ENCODE data around the gene CTNS.

CTNS gene

GRCh38 chr17:3695129-3695722 is 58.7 kb downstream of the CTNS start:
- peak; percentile 75 for TF ChIP-seq ZBTB7A (IDR thresholded peaks at IDR 0.05; ENCODE audit: low read depth)
- TF ChIP-seq EGR1 (IDR thresholded peaks at IDR 0.05): no peak
- no peak for TF ChIP-seq CEBPB (IDR thresholded peaks at IDR 0.05)

GRCh38 chr17:3695723-3696411 is 59.3 kb downstream of the CTNS start, which contains the start of gene P2RX5:
P2RX5 (minus strand) TSS chr17:3696155; CDS start chr17:3696005, 150 bp downstream.
- TF ChIP-seq USF1 (IDR thresholded peaks at IDR 0.05): peak; percentile 15; the same call in 1 of the 2 replicates
- peak; percentile 66 for TF ChIP-seq TEAD4 (IDR thresholded peaks at IDR 0.05)
- TF ChIP-seq REST (IDR thresholded peaks at IDR 0.05; ENCODE audit: low read depth): peak; percentile 88
- TF ChIP-seq MAX (IDR thresholded peaks at IDR 0.05): peak; percentile 85; the same call in 1 of the 2 replicates
- TF ChIP-seq CREB1 (IDR thresholded peaks at IDR 0.05; ENCODE audit: low read depth): no peak
- TF ChIP-seq NFIC (IDR thresholded peaks at IDR 0.05): no peak

GRCh38 chr17:3697103-3697476 is 60.5 kb downstream of the CTNS start:
- TF ChIP-seq TCF12 (IDR thresholded peaks at IDR 0.05; ENCODE audit: low read depth) (no peak), USF1 (IDR thresholded peaks at IDR 0.05) (no peak), ZBTB7A (IDR thresholded peaks at IDR 0.05; ENCODE audit: low read depth) (no peak), YY1 (IDR thresholded peaks at IDR 0.05; ENCODE audit: low read depth) (no peak), CREB1 (IDR thresholded peaks at IDR 0.05; ENCODE audit: low read depth) (no peak), NFIC (IDR thresholded peaks at IDR 0.05) (no peak), EP300 (IDR thresholded peaks at IDR 0.05; ENCODE audit: borderline replicate concordance) (no peak)

GRCh38 chr17:3698139-3698538 is 61.6 kb downstream of the CTNS start:
- TF ChIP-seq FOXM1 (IDR thresholded peaks at IDR 0.05; ENCODE audit: borderline replicate concordance, low read depth) (no peak), EGR1 (IDR thresholded peaks at IDR 0.05) (no peak), REST (IDR thresholded peaks at IDR 0.05; ENCODE audit: low read depth) (no peak), RAD21 (IDR thresholded peaks at IDR 0.05; ENCODE audit: low read depth) (no peak), TEAD4 (IDR thresholded peaks at IDR 0.05) (no peak), USF1 (IDR thresholded peaks at IDR 0.05) (no peak)

- TF ChIP-seq TCF12 (IDR thresholded peaks at IDR 0.05; ENCODE audit: low read depth): no peak
- TF ChIP-seq TEAD4 (IDR thresholded peaks at IDR 0.05): no peak
- TF ChIP-seq REST (IDR thresholded peaks at IDR 0.05; ENCODE audit: low read depth): no peak
- TF ChIP-seq USF1 (IDR thresholded peaks at IDR 0.05): no peak
Observed at GRCh38 chr17:3699951-3700350, 63.4 kb downstream of the CTNS start.
